DOHH2 (cell line): ENCODE data around the gene GREM1.

Experiments
- EZH2phosphoT487 ChIP-seq: fragments of 200-600 bp; sonication (generic); IDR thresholded peaks from 2 replicates; pipeline ENCODE4 v1.6.1; 2017; ENCODE audit warnings: borderline replicate concordance, mild to moderate bottlenecking, antibody characterized with exemption, low read length, moderate library complexity, mixed read lengths
- TF ChIP-seq, protein P1 (sequence below): fragments of 200-600 bp; sonication (generic); IDR thresholded peaks from one replicate; pipeline ENCODE4 v1.5.1; 2014; ENCODE audit warnings: antibody characterized with exemption, mild to moderate bottlenecking, low read depth, low read length; ENCODE audit not compliant: poor library complexity, severe bottlenecking

- TF ChIP-seq, protein P1, sequence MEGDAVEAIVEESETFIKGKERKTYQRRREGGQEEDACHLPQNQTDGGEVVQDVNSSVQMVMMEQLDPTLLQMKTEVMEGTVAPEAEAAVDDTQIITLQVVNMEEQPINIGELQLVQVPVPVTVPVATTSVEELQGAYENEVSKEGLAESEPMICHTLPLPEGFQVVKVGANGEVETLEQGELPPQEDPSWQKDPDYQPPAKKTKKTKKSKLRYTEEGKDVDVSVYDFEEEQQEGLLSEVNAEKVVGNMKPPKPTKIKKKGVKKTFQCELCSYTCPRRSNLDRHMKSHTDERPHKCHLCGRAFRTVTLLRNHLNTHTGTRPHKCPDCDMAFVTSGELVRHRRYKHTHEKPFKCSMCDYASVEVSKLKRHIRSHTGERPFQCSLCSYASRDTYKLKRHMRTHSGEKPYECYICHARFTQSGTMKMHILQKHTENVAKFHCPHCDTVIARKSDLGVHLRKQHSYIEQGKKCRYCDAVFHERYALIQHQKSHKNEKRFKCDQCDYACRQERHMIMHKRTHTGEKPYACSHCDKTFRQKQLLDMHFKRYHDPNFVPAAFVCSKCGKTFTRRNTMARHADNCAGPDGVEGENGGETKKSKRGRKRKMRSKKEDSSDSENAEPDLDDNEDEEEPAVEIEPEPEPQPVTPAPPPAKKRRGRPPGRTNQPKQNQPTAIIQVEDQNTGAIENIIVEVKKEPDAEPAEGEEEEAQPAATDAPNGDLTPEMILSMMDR: no peak
- no peak for TF ChIP-seq EZH2phosphoT487
These were observed 47.2 kb upstream of the GREM1 start for GRCh38 chr15:32670623-32671022.
